ENCODE results near the gene UBE2N.
"Not testable (repeated sequence)": the region's sequence is repeated elsewhere in the genome, so short reads cannot be mapped to it uniquely, and the experiment has no call there.

Gene UBE2N

DNA sequence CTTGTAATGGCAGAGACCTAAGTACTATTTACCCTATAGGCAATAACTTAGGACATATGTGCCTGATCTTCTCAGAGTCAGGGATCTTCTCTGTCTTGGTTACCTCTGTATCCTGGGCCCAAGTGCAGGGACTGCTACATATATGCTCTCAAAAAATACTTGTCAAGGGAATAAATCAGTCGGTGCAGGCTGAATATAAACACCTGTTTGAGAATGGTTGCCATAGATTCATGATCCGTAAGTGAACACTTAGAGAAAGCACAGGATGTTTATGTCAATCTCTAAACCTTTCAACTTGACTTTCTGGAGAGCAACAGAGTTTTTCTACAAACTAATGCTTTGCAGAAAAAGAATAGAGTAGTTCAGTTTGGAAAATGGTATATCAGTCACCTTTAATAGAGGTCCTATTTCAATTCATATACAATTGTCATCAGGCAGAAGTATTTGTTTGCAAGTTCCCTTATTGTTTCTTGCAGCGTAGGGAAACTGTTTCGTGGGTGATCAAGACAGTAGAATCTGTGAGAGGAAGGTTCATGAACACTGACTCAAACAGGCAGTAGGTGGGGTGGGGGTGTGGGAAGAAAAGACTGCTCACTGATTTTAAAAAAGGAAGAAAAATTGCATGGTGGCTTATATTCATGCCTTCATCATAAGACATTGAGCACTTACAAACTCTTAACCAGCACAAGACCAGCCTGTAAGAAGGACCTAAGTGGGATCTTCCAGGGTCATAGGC is 6.0 kb upstream of the UBE2N start:
- H3K27ac ChIP-seq: no peak overlapping the region
- no peak overlapping the region for H3K4me3 ChIP-seq

DNA sequence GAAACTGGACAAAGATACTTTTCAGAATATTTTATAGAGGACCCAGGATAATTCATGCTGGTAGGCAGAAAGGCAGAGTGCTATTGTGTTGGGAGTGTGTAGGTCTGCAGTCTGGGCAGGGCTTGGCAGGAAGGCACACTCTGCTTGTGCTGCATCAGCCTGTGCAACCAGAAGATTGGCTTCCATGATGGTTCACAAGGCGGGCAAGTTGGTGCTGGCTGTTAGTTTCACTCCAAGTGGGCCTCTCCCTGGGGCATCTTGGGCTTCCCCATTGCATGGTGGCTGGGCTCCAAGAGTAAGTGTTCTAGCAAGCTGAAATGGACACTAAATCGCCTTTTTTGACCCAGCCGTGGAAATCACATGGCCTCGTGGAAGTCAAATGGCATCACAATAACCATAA is 1.8 kb upstream of the UBE2N start:
- Histone ChIP-seq H3K27ac (peak overlapping the region in 3 of 21 experiments; percentile 31 to 97 (median 48)), H3K4me3 (no peak overlapping the region)

DNA sequence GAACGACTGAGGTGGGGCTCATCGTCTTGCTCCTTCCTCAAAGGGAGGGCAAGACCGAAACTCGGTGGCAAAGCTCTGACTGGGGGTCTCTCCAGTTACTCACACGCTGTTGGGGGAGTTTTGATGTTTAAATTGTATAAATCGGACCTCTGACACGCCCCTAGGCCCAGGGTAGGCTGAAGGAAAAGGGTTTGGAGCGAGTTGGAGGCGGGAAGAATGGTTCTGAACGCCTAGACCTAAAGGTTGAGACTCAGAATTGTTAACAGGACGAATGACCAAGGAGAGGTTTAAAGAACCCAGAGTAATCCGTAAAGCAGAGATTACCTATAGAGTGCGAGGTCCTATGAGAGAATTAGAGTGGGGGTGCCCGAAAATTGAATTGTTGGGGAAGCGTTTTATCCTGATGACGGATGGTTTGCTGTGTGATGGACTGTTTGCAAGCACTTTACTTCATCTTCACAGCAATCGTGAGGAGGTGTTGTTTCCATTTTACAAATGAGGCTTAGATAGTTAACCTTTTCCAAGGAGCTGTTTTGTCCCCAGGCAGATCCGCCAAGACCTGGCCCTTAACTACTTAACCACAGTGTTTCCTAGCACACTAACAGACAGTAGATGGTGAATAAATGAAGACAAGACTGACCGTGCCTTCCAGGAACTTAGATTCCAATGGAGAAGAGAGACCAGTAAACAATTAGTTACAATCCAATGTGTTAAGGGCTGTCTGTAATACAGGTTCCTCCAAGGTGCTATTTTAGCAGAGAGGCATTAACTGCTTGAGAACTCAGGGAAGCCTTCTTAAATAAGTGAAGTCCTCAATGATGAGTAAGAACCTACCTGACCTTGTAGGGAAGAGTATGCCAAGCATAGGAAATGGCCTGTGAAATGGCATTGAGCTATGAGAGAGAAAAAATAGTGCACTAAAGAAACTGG is 929 bp upstream of the UBE2N start:
- peak overlapping the region; percentile 67 to 100 (median 98) for H3K4me3 ChIP-seq
- peak overlapping the region; percentile 83 to 99 (median 96) for H3K27ac ChIP-seq

DNA sequence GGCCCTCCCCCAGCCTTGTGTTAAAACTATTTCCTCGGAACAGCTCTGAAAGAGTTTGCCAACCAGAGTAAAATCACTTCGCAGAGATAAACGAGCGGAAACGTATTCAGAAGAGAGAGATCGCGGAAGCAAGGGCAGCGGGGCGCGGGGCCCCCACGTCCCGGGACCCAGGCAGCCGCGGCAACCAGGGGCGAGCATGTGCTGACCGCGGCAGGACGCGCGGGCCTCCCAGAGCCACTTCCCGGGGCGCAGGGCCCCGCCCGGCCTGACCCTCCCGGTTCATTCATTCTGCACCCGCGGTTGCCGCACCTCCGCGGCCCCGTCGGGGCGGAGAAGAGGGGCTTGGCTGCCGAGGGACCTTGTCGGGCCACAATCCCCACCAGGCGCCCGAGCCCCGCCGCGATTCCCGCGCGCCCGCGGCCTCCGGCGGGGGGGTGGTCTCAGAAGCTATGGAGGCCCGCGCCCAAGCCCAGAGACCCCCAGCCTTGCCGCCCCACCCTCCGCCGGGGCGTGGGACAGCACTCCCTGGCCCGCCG is 598 bp downstream of the UBE2N start:
- Histone ChIP-seq H3K27ac (peak overlapping the region; percentile 83 to 99 (median 96)), H3K4me3 (peak overlapping the region; percentile 67 to 100 (median 98))

DNA sequence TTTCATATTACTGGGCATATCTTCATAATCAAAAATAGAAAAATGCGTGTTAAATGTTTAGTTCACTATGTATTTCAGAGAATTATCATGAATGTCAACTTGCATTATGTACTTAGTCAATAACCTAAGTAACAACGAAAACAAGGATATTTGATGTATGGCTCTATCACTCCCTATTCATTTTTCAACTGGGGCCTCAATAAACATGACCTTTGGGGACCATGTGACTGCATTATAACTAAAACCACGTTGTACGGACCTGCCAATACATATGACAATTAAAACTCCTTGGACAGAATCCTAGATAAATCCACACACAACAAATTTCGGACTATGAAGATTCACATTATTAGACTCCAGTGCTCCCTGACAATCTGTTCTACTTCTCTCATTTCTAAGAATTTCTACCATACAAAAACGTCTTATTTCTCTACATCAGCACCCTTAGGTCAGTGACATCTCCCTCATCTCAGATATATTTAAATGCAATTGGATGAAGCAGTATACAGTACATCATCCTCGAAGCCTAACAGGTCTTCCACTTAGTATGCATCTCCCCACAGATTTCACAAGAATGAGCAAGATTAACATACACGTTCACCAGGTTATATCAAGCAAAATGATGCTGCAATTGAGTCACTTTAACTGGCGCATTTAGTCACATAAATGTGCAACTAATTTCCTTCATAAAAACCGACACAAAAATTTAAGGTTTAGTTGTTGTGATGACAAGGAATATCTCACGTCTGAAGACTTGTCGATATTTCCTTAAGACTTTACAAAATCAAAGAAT is 1.5 kb downstream of the UBE2N start:
- peak overlapping the region in 15 of 21 experiments; percentile 83 to 98 (median 96) for H3K27ac ChIP-seq
- H3K4me3 ChIP-seq: peak overlapping the region; percentile 67 to 100 (median 98)

DNA sequence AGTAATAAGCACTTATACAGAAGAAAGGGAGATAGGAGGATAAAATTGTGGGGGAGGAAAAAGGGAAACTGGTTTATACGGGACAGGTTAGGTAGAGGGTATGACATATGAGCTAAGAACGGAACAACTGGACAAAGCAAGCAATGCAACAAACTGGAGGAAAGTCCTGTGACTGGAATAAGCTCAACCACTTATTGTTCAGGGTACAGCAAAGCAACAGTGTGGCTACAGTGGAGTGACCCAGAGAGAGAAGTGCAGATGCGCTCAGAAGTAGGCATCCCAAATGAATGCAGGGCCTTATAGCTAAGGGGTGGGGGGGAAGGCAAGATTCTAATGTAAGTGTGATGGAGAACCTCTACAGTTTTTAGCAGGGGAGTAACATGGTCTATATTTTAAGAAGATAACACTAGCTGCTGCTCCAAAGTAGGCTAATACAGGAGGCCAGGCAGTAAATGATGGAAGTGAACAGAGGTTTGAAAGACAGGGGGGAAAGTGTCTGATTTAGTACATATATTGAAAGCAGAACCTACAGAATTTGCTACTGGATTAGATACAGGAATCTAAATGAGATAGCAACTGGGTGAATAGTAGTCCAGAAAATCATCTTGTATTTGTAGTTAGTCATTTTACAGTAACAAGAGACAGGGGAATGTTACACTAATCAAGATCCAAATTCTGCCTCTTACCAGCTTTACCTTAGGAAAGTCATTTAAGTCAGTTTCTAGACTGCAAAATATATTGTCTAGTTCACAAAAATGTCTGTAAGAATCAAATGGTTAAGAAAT is 3.3 kb downstream of the UBE2N start:
- H3K27ac ChIP-seq: no peak overlapping the region

DNA sequence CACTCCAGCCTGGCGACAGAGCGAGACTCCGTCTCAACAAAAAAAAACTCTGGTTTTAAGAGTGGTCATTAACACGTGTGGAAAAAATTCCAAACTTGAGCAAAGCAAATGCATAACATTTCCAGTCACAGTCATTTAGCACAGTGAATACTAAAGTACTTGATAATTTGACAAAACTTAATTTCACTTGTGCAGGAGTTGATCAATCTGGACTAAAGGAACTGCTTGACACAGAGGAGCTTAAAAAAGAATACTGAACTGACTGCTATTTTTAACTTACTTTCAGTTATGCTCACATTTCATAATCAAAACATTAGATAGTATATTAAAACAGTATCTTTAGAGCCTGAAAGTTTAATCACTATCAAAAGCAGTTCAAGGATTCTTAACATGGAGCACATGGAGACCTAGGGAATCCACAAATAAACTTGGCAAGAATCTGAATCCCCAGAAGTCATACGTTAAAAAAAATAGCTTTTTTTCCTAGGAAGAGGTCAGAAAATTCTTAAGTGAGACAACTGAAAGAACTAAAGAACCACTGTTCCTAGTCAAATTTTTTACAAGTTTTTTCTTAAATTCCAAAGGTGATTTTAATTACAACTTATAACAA is 7.4 kb downstream of the UBE2N start:
- Histone ChIP-seq H3K27ac (peak overlapping the region in 1 of 21 experiments; percentile 18), H3K4me3 (no peak overlapping the region)

More for the DNA sequence above, 3.3 kb downstream of the UBE2N start:
- no peak overlapping the region for H3K4me3 ChIP-seq

DNA sequence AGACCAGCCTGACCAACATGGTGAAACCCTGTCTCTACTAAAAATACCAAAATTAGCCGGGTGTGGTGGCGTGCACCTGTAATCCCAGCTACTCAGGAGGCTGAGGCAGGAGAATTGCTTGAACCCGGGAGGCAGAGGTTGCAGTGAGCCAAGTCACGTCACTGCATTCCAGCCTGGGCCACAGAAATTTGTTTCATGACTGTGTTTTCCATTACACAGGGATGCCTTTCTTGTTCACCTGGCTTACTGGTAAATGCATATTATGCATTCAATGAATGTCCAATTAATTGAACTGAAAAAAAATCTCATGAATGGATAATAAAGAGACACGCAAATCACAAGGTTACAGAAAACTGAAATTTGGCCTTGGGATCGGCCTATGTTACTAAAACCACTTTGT is 9.7 kb downstream of the UBE2N start:
- not testable (repeated sequence) for H3K27ac ChIP-seq, H3K4me3 ChIP-seq

DNA sequence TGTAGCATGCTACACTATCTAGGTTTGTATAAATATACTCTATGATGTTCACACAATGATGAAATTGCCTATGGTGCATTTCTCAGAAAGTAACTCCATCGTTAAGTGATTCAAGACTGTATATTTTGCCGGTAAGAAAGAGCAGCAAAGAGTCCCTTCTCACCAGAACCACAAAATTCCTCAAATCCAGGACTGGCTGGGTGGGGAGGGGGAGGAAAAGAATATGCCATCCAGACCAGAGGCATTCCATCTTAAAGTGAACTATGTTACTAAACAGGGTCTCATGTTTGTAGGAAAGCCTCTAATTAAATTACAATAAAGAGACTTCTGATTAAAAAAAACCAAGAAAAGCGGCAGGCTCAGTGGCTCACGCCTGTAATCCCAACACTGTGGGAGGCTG is 11.5 kb downstream of the UBE2N start:
- Histone ChIP-seq H3K27ac (no peak overlapping the region), H3K4me3 (no peak overlapping the region)

DNA sequence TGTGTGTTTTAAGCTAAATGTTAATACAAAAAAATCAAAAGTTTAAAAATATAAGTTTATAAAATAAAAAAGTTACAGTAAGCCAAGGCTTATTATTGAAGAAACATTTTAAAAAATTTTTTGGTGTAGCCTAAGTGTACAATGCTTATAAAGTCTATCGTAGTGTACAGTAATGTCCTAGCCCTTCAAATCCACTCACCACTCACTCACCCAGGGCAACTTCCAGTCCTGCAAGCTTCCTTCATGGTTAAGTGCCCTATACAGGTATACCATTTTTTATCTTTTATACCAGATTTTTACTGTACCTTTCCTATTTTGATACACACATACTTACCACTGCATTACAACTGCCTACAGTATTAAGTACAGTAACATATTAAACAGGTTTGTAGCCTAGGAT is 11.9 kb downstream of the UBE2N start:
- Histone ChIP-seq H3K4me3 (no peak overlapping the region), H3K27ac (no peak overlapping the region)

DNA sequence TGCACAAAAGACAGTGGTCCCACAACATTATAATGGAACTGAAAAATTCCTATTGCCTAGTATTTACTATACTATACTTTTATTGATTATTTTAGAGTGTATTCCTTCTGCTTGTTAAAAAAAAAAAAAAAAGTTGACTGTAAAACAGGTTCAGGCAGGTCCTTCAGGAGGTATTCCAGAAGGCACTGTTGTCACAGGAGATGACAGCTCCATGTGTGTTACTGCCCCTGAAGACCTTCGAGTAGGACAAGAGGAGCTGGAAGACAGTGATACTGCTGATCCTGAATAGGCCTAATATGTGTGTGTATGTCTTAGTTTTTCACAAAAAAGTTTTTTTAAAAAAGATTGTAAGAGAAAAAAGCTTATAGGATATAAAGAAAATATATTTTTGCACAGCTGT is 12.3 kb downstream of the UBE2N start:
- Histone ChIP-seq H3K4me3 (no peak overlapping the region), H3K27ac (no peak overlapping the region)

DNA sequence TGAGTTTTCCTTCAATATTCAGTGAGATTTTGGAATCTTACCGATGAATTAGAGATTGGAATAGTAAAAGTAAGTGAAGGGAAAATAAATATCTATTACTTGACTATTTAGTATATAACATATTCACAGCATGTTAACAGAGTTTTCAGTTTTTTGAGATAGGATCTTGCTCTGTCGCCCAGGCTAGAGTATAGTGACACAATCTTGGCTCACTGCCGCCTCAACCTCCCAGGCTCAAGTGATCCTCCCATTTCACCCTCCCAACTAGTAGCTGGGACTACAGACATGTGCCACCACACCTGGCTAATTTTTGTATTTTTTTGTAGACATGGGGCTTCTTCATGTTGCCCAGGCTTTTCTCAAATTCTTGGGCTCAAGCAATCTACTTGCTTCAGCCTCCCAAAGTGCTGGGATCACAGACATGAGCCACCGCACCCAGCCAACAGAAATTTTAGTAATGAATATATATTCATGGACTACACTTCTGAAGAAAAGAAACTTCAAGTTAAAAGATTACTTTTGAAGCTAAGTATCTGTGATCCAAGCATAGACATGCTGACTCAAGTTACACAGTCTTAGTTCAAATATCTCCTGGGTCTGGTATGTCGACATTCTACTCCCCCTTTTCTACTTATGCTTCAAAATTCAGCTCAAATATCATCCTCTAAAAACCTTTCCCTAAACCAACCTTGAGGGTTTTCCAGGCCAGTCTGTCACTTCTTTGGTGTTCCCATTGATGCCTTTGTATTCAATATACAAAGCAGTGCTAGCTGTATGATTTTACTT is 13.8 kb downstream of the UBE2N start:
- Histone ChIP-seq H3K27ac (no peak overlapping the region), H3K4me3 (no peak overlapping the region)

DNA sequence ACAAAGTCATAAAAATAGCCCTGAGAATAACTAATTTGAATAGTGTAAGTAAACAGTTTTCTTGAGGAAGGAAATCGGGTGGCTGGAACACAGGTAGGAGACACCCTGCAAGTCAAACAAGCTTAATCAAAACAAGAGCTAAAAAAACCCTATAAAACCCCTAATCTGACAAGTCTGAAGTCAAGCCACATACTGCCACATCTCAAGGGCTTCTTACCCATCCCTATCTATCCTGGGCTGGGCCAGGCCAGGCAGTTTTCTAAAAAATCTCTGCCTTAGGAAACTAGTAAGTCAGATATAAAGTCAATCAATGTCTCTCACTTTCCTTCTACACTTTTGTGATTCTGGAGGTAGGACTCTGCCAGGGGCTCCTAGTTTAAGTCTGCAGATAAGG is 15.3 kb downstream of the UBE2N start:
- H3K27ac ChIP-seq: no peak overlapping the region
- no peak overlapping the region for H3K4me3 ChIP-seq

DNA sequence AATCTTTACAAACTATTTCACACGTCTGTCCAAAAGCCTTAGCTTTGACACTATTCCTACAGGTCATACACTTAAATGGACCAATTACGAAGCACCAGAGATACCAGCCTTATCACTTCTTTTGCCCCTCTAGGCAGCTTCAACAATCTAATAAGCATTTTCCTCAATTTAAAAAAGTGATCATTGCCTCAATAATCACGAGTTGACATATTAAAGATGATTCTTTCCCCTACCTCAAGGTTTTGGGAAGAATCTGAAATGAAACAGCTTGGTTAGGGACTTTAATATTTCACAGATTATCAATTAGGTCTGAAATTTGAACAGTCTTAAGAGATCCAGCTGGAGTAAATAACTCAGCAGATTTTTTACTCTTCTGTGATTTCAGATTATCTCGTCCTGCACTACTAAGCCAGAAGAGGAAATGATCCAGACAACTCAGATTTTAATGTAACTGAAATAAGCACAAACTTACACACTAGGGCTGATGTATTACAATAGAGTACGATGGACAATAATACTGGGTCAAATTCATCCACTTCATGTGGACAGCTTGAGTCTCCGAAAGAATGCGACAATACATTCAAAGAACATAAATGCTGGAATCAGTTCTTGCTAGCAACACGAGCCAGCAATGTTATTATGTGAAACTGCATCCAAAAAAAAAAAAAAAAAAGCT is 15.9 kb downstream of the UBE2N start:
- peak overlapping the region in 3 of 21 experiments; percentile 2 to 31 (median 11) for H3K27ac ChIP-seq
- no peak overlapping the region for H3K4me3 ChIP-seq

DNA sequence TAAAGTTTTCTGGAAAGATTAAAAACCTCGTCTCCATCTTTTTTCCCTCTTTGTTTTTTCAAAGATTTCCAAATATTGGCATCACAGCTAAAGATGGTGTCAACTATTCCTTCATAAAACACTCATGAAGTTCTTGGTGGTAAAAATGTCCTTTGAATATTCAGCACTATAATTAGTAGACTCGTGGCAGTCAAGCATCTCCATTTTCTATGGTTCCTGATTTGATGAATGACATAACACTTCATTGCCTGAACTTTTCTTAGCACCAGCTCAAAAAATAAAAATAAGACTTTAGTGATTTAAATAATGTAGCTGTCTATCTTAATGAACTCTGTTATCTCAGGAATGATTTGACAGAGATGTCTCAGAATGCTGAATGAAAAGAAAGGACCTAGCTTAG is 19.7 kb downstream of the UBE2N start:
- Histone ChIP-seq H3K4me3 (no peak overlapping the region), H3K27ac (no peak overlapping the region)

DNA sequence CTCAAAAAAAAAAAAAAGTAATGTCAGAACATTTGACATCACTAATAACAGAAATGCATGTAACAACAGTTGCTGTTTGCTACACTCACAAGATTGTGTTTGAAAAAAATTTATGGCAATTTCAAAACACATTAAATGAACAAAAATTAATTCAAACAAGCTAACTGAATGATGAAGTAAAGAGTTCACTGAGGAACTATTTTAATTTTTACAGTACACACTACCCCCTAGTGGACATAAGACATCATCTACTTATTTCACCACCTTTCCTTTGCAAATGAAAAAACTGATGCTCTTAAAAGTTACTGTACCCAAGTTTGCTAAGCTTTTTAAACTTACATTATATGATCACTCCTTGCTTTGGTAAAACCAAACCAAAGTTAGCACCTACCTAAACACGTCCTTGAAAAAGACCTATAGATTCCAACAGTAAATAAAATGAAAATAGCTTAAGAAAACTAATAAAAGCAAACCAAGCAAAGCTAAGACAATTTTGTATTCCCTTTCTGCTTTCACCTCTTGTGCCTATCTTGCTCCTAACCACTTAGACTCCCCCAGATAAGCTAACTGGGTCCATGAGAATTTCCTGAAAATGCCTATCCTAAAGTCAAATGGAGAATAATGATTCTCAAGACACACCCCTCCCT is 22.2 kb downstream of the UBE2N start:
- no peak overlapping the region for H3K4me3 ChIP-seq
- H3K27ac ChIP-seq: no peak overlapping the region

DNA sequence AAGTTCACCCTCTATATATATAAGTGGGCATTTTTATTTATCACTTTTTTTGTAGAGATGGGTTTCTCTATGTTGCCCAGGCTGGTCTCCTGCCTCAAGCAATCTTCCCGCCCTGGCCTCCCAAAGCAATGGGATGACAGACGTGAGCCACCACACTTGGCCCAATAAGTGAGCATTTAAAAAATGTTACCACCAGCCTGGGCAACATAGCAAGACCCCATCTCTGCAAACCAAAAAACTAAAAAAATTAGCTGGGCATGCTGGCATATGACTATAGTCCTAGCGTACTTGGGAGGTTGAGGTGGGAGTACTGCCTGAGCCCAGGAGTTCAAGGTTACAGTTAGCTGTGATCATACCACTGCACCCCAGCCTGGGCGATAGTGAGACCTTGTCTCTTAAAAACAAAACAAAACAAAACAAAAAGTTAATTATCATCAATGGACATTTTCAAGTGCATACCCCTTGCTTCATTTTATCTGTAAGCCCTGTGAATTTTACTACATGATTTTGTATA is 23.7 kb downstream of the UBE2N start:
- no peak overlapping the region for H3K27ac ChIP-seq
- no peak overlapping the region for H3K4me3 ChIP-seq
